ENCODE data around the gene CYSLTR2.

- TF ChIP-seq POLR2AphosphoS5 (IDR thresholded peaks at IDR 0.05; ENCODE audit: borderline replicate concordance, low read depth, low read length) (no peak), EZH2 (IDR thresholded peaks at IDR 0.05) (no peak)
These were observed 93.1 kb downstream of the CYSLTR2 start for GRCh38 chr13:48746821-48747220.
